Liver (tissue), 3 donors: ENCODE data around the gene AAK1.

Experiments
- ATF3 ChIP-seq: IDR thresholded peaks from 2 replicates; pipeline ENCODE4 v1.6.1; 2016; ENCODE audit warnings: antibody characterized with exemption
- FOXA1 ChIP-seq: IDR thresholded peaks from 2 replicates; pipeline ENCODE4 v1.6.1; 2016; ENCODE audit warnings: antibody characterized with exemption
- GABPA ChIP-seq, 2 donors: IDR thresholded peaks in 1 of 2; conservative IDR thresholded peaks in 1 of 2; 2 replicates each; pipeline ENCODE4 v1.6.1; 2016; ENCODE audit warnings: antibody characterized with exemption in 2 of 2, mild to moderate bottlenecking in 1 of 2, moderate library complexity in 1 of 2
- HNF4A ChIP-seq, 2 donors: conservative IDR thresholded peaks; 2 replicates each; pipeline ENCODE4 v1.6.1; 2016; ENCODE audit warnings: antibody characterized with exemption in 2 of 2, mild to moderate bottlenecking in 2 of 2
- JUND ChIP-seq, 2 donors: IDR thresholded peaks; 2 replicates each; pipeline ENCODE4 v1.6.1; 2016; ENCODE audit warnings: antibody characterized with exemption in 2 of 2
- NR2F2 ChIP-seq: IDR thresholded peaks from 2 replicates; pipeline ENCODE4 v1.6.1; 2016; ENCODE audit warnings: antibody characterized with exemption
- RAD21 ChIP-seq, 2 donors: IDR thresholded peaks; 2 replicates each; pipeline ENCODE4 v1.6.1; 2016; ENCODE audit warnings: antibody characterized with exemption in 2 of 2, mild to moderate bottlenecking in 2 of 2
- RXRA ChIP-seq, 2 donors: IDR thresholded peaks; 2 replicates each; pipeline ENCODE4 v1.6.1; 2017 to 2018; ENCODE audit warnings: antibody characterized with exemption in 2 of 2, mild to moderate bottlenecking in 1 of 2
- SP1 ChIP-seq: IDR thresholded peaks from 2 replicates; pipeline ENCODE4 v1.6.1; 2018; ENCODE audit warnings: antibody characterized with exemption, mild to moderate bottlenecking
- TAF1 ChIP-seq: conservative IDR thresholded peaks from 2 replicates; pipeline ENCODE4 v1.6.1; 2016; ENCODE audit warnings: antibody characterized with exemption, mild to moderate bottlenecking
- YY1 ChIP-seq: IDR thresholded peaks from 2 replicates; pipeline ENCODE4 v1.6.1; 2016; ENCODE audit warnings: antibody characterized with exemption, mild to moderate bottlenecking
- TF ChIP-seq, protein P1 (sequence below): fragments of 150-350 bp; IDR thresholded peaks from 2 replicates; pipeline ENCODE4 v1.5.1; 2017; ENCODE audit warnings: improper control_type of control experiment, low read depth, low read length; ENCODE audit not compliant: missing input control
- TF ChIP-seq, protein P2 (sequence below): IDR thresholded peaks from 2 replicates; pipeline ENCODE4 v1.6.1; 2016; ENCODE audit warnings: antibody characterized with exemption
- TF ChIP-seq, protein P3 (sequence below): IDR thresholded peaks from 2 replicates; pipeline ENCODE4 v1.6.1; 2016; ENCODE audit warnings: antibody characterized with exemption, mild to moderate bottlenecking
- donor health status: healthy.
- donor health status: healthy.

DNA sequence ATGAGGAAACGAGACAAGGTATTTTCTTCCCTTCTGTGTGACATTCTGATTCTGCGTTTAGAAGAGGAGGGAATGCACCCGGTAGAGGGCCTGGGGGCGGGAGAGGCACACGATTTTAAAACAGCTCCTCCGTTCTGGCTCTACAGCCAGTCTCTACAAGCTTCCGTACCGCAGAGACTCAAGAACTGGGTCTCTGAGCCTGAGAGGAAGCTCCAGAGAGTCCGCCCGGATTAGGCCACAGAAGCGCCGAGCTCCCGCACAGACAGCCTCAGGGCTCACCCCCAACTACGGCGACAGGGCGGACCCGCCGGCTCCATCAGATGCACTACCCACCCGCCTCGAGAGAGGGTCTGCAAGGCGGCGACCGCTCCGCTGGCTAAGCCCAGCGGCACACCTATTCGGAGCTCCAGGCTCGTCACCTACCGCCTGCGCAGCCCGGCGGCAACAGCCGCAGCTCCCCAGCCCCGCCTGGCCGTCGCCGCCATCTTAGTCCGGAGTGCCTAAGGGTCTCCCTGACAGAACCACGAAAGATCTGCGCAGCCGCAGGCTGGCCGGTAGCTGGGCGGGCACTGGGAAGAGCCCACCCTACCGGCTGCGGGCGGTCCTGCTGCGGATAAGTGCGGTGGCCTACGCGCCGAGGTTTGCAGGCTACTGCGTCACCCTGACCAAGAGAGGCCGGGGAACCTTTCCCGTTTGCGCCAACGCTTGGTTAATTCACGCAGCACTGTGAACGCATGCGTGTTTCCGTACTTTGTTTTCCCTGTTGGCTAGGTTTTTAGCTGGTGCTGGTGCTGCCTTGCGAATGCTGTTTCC lies 206.4 kb downstream of the AAK1 start, which contains the start of gene NFU1:
- TF ChIP-seq, protein P1, sequence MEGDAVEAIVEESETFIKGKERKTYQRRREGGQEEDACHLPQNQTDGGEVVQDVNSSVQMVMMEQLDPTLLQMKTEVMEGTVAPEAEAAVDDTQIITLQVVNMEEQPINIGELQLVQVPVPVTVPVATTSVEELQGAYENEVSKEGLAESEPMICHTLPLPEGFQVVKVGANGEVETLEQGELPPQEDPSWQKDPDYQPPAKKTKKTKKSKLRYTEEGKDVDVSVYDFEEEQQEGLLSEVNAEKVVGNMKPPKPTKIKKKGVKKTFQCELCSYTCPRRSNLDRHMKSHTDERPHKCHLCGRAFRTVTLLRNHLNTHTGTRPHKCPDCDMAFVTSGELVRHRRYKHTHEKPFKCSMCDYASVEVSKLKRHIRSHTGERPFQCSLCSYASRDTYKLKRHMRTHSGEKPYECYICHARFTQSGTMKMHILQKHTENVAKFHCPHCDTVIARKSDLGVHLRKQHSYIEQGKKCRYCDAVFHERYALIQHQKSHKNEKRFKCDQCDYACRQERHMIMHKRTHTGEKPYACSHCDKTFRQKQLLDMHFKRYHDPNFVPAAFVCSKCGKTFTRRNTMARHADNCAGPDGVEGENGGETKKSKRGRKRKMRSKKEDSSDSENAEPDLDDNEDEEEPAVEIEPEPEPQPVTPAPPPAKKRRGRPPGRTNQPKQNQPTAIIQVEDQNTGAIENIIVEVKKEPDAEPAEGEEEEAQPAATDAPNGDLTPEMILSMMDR: peak; percentile 76
- peak; percentile 15 to 40 for TF ChIP-seq RXRA (IDR thresholded peaks at IDR 0.05)
- no peak for TF ChIP-seq ATF3
- TF ChIP-seq RAD21 (IDR thresholded peaks at IDR 0.05): peak; percentile 49 to 63
- no peak for TF ChIP-seq JUND (IDR thresholded peaks at IDR 0.05)
- peak; percentile 99 for TF ChIP-seq YY1
- TF ChIP-seq SP1: peak; percentile 40
- peak; percentile 85 for TF ChIP-seq TAF1
- TF ChIP-seq, protein P2, sequence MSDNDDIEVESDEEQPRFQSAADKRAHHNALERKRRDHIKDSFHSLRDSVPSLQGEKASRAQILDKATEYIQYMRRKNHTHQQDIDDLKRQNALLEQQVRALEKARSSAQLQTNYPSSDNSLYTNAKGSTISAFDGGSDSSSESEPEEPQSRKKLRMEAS: peak; percentile 15
- TF ChIP-seq, protein P3, sequence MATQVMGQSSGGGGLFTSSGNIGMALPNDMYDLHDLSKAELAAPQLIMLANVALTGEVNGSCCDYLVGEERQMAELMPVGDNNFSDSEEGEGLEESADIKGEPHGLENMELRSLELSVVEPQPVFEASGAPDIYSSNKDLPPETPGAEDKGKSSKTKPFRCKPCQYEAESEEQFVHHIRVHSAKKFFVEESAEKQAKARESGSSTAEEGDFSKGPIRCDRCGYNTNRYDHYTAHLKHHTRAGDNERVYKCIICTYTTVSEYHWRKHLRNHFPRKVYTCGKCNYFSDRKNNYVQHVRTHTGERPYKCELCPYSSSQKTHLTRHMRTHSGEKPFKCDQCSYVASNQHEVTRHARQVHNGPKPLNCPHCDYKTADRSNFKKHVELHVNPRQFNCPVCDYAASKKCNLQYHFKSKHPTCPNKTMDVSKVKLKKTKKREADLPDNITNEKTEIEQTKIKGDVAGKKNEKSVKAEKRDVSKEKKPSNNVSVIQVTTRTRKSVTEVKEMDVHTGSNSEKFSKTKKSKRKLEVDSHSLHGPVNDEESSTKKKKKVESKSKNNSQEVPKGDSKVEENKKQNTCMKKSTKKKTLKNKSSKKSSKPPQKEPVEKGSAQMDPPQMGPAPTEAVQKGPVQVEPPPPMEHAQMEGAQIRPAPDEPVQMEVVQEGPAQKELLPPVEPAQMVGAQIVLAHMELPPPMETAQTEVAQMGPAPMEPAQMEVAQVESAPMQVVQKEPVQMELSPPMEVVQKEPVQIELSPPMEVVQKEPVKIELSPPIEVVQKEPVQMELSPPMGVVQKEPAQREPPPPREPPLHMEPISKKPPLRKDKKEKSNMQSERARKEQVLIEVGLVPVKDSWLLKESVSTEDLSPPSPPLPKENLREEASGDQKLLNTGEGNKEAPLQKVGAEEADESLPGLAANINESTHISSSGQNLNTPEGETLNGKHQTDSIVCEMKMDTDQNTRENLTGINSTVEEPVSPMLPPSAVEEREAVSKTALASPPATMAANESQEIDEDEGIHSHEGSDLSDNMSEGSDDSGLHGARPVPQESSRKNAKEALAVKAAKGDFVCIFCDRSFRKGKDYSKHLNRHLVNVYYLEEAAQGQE: peak; percentile 78
- TF ChIP-seq FOXA1: no peak
- TF ChIP-seq GABPA (IDR thresholded peaks at IDR 0.05 in 1 of 2, conservative IDR thresholded peaks at IDR 0.05 in 1 of 2): peak in 1 of 2 donors; percentile 13
- TF ChIP-seq HNF4A (conservative IDR thresholded peaks at IDR 0.05): no peak
- no peak for TF ChIP-seq NR2F2
